ENCODE results near the gene LHPP.

GRCh38 chr10:124627866-124628675 lies 166.4 kb downstream of the LHPP start:
- TF ChIP-seq GATA2 (IDR thresholded peaks at IDR 0.05; ENCODE audit: low read depth, low read length), result no peak
- no peak for TF ChIP-seq GATA3 (IDR thresholded peaks at IDR 0.05; ENCODE audit: low read depth, low read length)

Measured in SH-SY5Y (cell line).